H9 (cell line): ENCODE measurements around the gene KIAA1671. TPM values are rescaled to one million over a fixed set of nuclear protein-coding genes. Genes with fewer than 3 reads are reported as not detected.

Experiments
- DNase-seq: peaks from one replicate; pipeline ENCODE4 v3.0.0-alpha.2; 2017
- H2AFZ ChIP-seq: one replicate; pipeline ENCODE4 v1.6.1; 2013; ENCODE audit warnings: mild to moderate bottlenecking, low read length, control low read depth, moderate library complexity
- H2AK5ac ChIP-seq: 2 replicates; pipeline ENCODE4 v1.6.1; 2013; ENCODE audit warnings: low read length, control low read depth, mixed read lengths; ENCODE audit not compliant: insufficient read length
- H2BK120ac ChIP-seq: one replicate; pipeline ENCODE4 v1.6.1; 2013; ENCODE audit warnings: low read depth, mild to moderate bottlenecking, low read length, control low read depth, inconsistent platforms; ENCODE audit not compliant: poor library complexity, severe bottlenecking
- H2BK12ac ChIP-seq: 2 replicates; pipeline ENCODE4 v1.6.1; 2013; ENCODE audit warnings: low read length, control low read depth, mixed read lengths, low read depth; ENCODE audit not compliant: insufficient read length
- H2BK15ac ChIP-seq: 2 replicates; pipeline ENCODE4 v1.6.1; 2013; ENCODE audit warnings: low read depth, low read length, control low read depth
- H2BK20ac ChIP-seq: one replicate; pipeline ENCODE4 v1.6.1; 2013; ENCODE audit warnings: low read depth, mild to moderate bottlenecking, low read length, control low read depth, inconsistent platforms; ENCODE audit not compliant: poor library complexity, severe bottlenecking
- H2BK5ac ChIP-seq: 2 replicates; pipeline ENCODE4 v1.6.1; 2013; ENCODE audit warnings: low read length, control low read depth, mixed read lengths; ENCODE audit not compliant: insufficient read length
- H3K14ac ChIP-seq: 2 replicates; pipeline ENCODE4 v1.6.1; 2013; ENCODE audit warnings: low read length, control low read depth; ENCODE audit not compliant: insufficient read depth
- H3K18ac ChIP-seq: 2 replicates; pipeline ENCODE4 v1.6.1; 2013; ENCODE audit warnings: low read depth, mild to moderate bottlenecking, mixed read lengths, low read length, control low read depth; ENCODE audit not compliant: insufficient read length
- H3K23ac ChIP-seq: 2 replicates; pipeline ENCODE4 v1.6.1; 2013; ENCODE audit warnings: low read length, control low read depth, mixed read lengths, low read depth; ENCODE audit not compliant: insufficient read length
- H3K23me2 ChIP-seq: 2 replicates; pipeline ENCODE4 v1.6.1; 2013; ENCODE audit warnings: low read depth, mild to moderate bottlenecking, mixed read lengths, low read length, control low read depth; ENCODE audit not compliant: insufficient read length, poor library complexity, severe bottlenecking
- H3K27ac ChIP-seq: 2 replicates; pipeline ENCODE4 v1.5.1; 2013; ENCODE audit warnings: low read length, control low read depth, mixed read lengths, low read depth; ENCODE audit not compliant: insufficient read length
- H3K27me3 ChIP-seq: 2 replicates; pipeline ENCODE4 v1.6.1; 2013; ENCODE audit warnings: low read length, control low read depth, inconsistent platforms; ENCODE audit not compliant: insufficient read depth
- H3K4ac ChIP-seq: 2 replicates; pipeline ENCODE4 v1.6.1; 2013; ENCODE audit warnings: low read depth, mild to moderate bottlenecking, control low read depth, inconsistent platforms, low read length, moderate library complexity
- H3K4me1 ChIP-seq: 2 replicates; pipeline ENCODE4 v1.6.1; 2013; ENCODE audit warnings: low read length, control low read depth, inconsistent platforms; ENCODE audit not compliant: insufficient read depth
- H3K4me2 ChIP-seq: 2 replicates; pipeline ENCODE4 v1.6.1; 2013; ENCODE audit warnings: low read length, control low read depth, mixed read lengths; ENCODE audit not compliant: insufficient read length, insufficient read depth
- H3K56ac ChIP-seq: 2 replicates; pipeline ENCODE4 v1.6.1; 2013; ENCODE audit warnings: low read depth, mild to moderate bottlenecking, mixed read lengths, low read length, control low read depth; ENCODE audit not compliant: insufficient read length
- H3K79me1 ChIP-seq: 2 replicates; pipeline ENCODE4 v1.6.1; 2013; ENCODE audit warnings: low read depth, mild to moderate bottlenecking, moderate library complexity, low read length, control low read depth, inconsistent platforms; ENCODE audit not compliant: insufficient read depth, poor library complexity, severe bottlenecking
- H3K79me2 ChIP-seq: 2 replicates; pipeline ENCODE4 v1.6.1; 2013; ENCODE audit warnings: low read length, control low read depth, inconsistent platforms; ENCODE audit not compliant: insufficient read depth
- H3K9ac ChIP-seq: 2 replicates; pipeline ENCODE4 v1.6.1; 2013; ENCODE audit warnings: low read length, control low read depth, mixed read lengths; ENCODE audit not compliant: insufficient read length; ENCODE audit errors: extremely low read depth
- H3K9me3 ChIP-seq: one replicate; pipeline ENCODE4 v1.6.1; 2013; ENCODE audit warnings: low read depth, low read length, inconsistent platforms; ENCODE audit not compliant: control insufficient read depth
- H3T11ph ChIP-seq: one replicate; pipeline ENCODE4 v1.6.1; 2013; ENCODE audit warnings: mild to moderate bottlenecking, low read length, control low read depth, inconsistent platforms
- H4K20me1 ChIP-seq: one replicate; pipeline ENCODE4 v1.6.1; 2013; ENCODE audit not compliant: control insufficient read depth, insufficient read length, insufficient read depth
- H4K5ac ChIP-seq: 2 replicates; pipeline ENCODE4 v1.6.1; 2013; ENCODE audit warnings: low read depth, mild to moderate bottlenecking, mixed read lengths, low read length, control low read depth; ENCODE audit not compliant: insufficient read length
- H4K8ac ChIP-seq: replicated peaks from 2 replicates; pipeline ENCODE4 v1.6.1; 2013; ENCODE audit warnings: low read length, control low read depth, mixed read lengths, low read depth; ENCODE audit not compliant: insufficient read length
- H4K91ac ChIP-seq: 2 replicates; pipeline ENCODE4 v1.6.1; 2013; ENCODE audit warnings: low read depth, mild to moderate bottlenecking, moderate library complexity, mixed read lengths, low read length, control low read depth; ENCODE audit not compliant: insufficient read length
- H3K27ac Mint-ChIP-seq, 3 experiments: 2 replicates in 2 of 3; 3 replicates in 1 of 3; pipeline ENCODE4 v1.8.0; 2020 to 2021; ENCODE audit warnings: mixed read lengths in 3 of 3, mild to moderate bottlenecking in 1 of 3, moderate library complexity in 1 of 3
- H3K27me3 Mint-ChIP-seq: 2 replicates; pipeline ENCODE4 v1.8.0; 2021; ENCODE audit warnings: low read depth, mild to moderate bottlenecking, moderate library complexity, mixed read lengths
- H3K36me3 Mint-ChIP-seq, 3 experiments: 2 replicates in 2 of 3; 3 replicates in 1 of 3; pipeline ENCODE4 v1.8.0; 2020 to 2021; ENCODE audit warnings: low read depth in 3 of 3, mixed read lengths in 3 of 3; ENCODE audit not compliant: insufficient read depth in 1 of 3
- H3K4me1 Mint-ChIP-seq, 2 experiments: 2 replicates each; pipeline ENCODE4 v1.8.0; 2020; ENCODE audit warnings: mixed read lengths in 2 of 2
- H3K4me3 Mint-ChIP-seq, 2 experiments: 2 replicates in 1 of 2; 3 replicates in 1 of 2; pipeline ENCODE4 v1.8.0; 2020 to 2021; ENCODE audit warnings: mild to moderate bottlenecking in 2 of 2, mixed read lengths in 2 of 2, moderate library complexity in 1 of 2
- H3K9me3 Mint-ChIP-seq, 2 experiments: 2 replicates in 1 of 2; 3 replicates in 1 of 2; pipeline ENCODE4 v1.8.0; 2020; ENCODE audit warnings: mild to moderate bottlenecking in 2 of 2, mixed read lengths in 2 of 2, moderate library complexity in 1 of 2
- WGBS: extraction: QIAGEN DNeasy Blood & Tissue Kit; methylation state at CpG from one replicate; pipeline ENCODE4 v1.1.7; 2013; ENCODE audit warnings: missing lambda C conversion rate, low lambda C conversion rate, mixed read lengths; ENCODE audit not compliant: insufficient read length; ENCODE audit errors: extremely low coverage; 5-methylcytosine and 5-hydroxymethylcytosine counted together
- total RNA-seq: library from RNA; stranded (reverse); gene quantifications from 2 replicates; pipeline ENCODE4 v1.2.1, GENCODE V29; 2021
- TF ChIP-seq, protein P1 (sequence below): fragments of 200-600 bp; sonication (generic); conservative IDR thresholded peaks from 3 replicates; pipeline ENCODE4 v1.8.0; 2021; ENCODE audit warnings: antibody characterized with exemption, mild to moderate bottlenecking

KIAA1671 gene
- total RNA-seq, 1 experiment from 2014 or later, result 22.6 TPM

DNA sequence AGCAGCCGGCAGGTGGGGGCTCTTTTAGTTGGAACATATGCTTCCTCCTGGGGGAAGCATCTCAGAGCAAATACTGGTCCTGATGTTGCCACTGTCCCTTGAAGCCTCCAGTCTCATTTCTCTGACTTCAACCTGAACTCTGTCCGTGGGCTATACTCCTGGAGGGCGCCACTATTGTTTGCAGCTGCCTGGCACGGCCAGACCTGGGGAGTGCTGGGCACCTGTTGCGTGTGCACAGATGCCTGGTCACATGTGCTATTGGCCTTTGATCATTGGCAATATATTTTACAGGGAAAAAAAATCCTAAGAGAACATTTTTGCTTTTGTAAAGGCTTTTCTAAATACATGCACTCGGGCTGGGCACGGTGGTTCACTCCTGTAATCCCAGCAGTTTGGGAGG lies 24.2 kb upstream of the KIAA1671 start:
- no peak overlapping the region for H3K23ac ChIP-seq

More for the DNA sequence above, 24.2 kb upstream of the KIAA1671 start:
- Histone ChIP-seq H3K4ac (no peak overlapping the region), H2BK15ac (no peak overlapping the region), H3K23me2 (no peaks in the 10 kb centered on the region), H4K20me1 (no peaks in the 10 kb centered on the region), H2AK5ac (no peak overlapping the region), H2AFZ (no peak overlapping the region), H2BK20ac (no peak overlapping the region), H3K4me1 (no peaks in the 10 kb centered on the region), H2BK5ac (no peak overlapping the region), H3K4me2 (no peak overlapping the region), H3K14ac (no peak overlapping the region), H4K8ac (no peak overlapping the region), H3K27me3 (no peaks in the 10 kb centered on the region), H4K91ac (no peak overlapping the region), H3K18ac (no peak overlapping the region), H3K56ac (no peak overlapping the region), H4K5ac (no peak overlapping the region), H3K79me1 (no peaks in the 10 kb centered on the region), H3K9ac (no peak overlapping the region), H3K9me3 (no peaks in the 10 kb centered on the region), H2BK12ac (no peak overlapping the region), H3K79me2 (no peaks in the 10 kb centered on the region), H2BK120ac (no peak overlapping the region), H3K27ac (no peak overlapping the region), H3T11ph (no peak overlapping the region)
- H3K4me3 Mint-ChIP-seq, result no peak overlapping the region
- H3K9me3 Mint-ChIP-seq, result peaks cover 3 to 4% of the 10 kb centered on the region in 2 experiments; a peak in 3 of 5 replicates
- no peak for DNase-seq
- TF ChIP-seq, protein P1, sequence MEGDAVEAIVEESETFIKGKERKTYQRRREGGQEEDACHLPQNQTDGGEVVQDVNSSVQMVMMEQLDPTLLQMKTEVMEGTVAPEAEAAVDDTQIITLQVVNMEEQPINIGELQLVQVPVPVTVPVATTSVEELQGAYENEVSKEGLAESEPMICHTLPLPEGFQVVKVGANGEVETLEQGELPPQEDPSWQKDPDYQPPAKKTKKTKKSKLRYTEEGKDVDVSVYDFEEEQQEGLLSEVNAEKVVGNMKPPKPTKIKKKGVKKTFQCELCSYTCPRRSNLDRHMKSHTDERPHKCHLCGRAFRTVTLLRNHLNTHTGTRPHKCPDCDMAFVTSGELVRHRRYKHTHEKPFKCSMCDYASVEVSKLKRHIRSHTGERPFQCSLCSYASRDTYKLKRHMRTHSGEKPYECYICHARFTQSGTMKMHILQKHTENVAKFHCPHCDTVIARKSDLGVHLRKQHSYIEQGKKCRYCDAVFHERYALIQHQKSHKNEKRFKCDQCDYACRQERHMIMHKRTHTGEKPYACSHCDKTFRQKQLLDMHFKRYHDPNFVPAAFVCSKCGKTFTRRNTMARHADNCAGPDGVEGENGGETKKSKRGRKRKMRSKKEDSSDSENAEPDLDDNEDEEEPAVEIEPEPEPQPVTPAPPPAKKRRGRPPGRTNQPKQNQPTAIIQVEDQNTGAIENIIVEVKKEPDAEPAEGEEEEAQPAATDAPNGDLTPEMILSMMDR, result no peak
- peaks cover 16 to 28% of the 10 kb centered on the region in 2 experiments for H3K4me1 Mint-ChIP-seq
- no CpG with 5 or more reads among the region's 7 CpGs for WGBS
- H3K27me3 Mint-ChIP-seq, result no peaks in the 10 kb centered on the region; the same call in 1 of the 2 replicates
- H3K27ac Mint-ChIP-seq, result no peak overlapping the region
- peaks cover 0 to 16% (median 8%) of the 10 kb centered on the region in 3 experiments; a peak in 3 of 7 replicates for H3K36me3 Mint-ChIP-seq
